Right renal cortex interstitium (tissue), 3 donors: ENCODE measurements around the gene SYNE1. TPM values are rescaled to one million over a fixed set of nuclear protein-coding genes. Genes with fewer than 3 reads are reported as not detected.
A peak's percentile ranks its signal among the peaks of the same experiment; 100 is the strongest.
"Not testable (repeated sequence)": the region's sequence is repeated elsewhere in the genome, so short reads cannot be mapped to it uniquely, and the experiment has no call there.

ENCODE experiments used
- DNase-seq, 3 donors: peaks; one replicate each; pipeline ENCODE4 v3.0.0-alpha.2; 2013; ENCODE audit warnings: low read depth in 3 of 3, low spot score in 2 of 3
- polyA plus RNA-seq, 3 donors: library from polyadenylated mRNA; unstranded; fragments of 120-200 nt; gene quantifications; one replicate each; pipeline ENCODE4 v1.2.1, GENCODE V29; 2013; ENCODE audit not compliant: insufficient read length in 3 of 3

SYNE1 gene, protein sequence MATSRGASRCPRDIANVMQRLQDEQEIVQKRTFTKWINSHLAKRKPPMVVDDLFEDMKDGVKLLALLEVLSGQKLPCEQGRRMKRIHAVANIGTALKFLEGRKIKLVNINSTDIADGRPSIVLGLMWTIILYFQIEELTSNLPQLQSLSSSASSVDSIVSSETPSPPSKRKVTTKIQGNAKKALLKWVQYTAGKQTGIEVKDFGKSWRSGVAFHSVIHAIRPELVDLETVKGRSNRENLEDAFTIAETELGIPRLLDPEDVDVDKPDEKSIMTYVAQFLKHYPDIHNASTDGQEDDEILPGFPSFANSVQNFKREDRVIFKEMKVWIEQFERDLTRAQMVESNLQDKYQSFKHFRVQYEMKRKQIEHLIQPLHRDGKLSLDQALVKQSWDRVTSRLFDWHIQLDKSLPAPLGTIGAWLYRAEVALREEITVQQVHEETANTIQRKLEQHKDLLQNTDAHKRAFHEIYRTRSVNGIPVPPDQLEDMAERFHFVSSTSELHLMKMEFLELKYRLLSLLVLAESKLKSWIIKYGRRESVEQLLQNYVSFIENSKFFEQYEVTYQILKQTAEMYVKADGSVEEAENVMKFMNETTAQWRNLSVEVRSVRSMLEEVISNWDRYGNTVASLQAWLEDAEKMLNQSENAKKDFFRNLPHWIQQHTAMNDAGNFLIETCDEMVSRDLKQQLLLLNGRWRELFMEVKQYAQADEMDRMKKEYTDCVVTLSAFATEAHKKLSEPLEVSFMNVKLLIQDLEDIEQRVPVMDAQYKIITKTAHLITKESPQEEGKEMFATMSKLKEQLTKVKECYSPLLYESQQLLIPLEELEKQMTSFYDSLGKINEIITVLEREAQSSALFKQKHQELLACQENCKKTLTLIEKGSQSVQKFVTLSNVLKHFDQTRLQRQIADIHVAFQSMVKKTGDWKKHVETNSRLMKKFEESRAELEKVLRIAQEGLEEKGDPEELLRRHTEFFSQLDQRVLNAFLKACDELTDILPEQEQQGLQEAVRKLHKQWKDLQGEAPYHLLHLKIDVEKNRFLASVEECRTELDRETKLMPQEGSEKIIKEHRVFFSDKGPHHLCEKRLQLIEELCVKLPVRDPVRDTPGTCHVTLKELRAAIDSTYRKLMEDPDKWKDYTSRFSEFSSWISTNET (N-terminal part only)
- polyA plus RNA-seq: 100 to 1,000 TPM in 1 of 3 donors, 10 to 100 TPM in 2; 94.6 to 100 (median 99.0) TPM

DNA sequence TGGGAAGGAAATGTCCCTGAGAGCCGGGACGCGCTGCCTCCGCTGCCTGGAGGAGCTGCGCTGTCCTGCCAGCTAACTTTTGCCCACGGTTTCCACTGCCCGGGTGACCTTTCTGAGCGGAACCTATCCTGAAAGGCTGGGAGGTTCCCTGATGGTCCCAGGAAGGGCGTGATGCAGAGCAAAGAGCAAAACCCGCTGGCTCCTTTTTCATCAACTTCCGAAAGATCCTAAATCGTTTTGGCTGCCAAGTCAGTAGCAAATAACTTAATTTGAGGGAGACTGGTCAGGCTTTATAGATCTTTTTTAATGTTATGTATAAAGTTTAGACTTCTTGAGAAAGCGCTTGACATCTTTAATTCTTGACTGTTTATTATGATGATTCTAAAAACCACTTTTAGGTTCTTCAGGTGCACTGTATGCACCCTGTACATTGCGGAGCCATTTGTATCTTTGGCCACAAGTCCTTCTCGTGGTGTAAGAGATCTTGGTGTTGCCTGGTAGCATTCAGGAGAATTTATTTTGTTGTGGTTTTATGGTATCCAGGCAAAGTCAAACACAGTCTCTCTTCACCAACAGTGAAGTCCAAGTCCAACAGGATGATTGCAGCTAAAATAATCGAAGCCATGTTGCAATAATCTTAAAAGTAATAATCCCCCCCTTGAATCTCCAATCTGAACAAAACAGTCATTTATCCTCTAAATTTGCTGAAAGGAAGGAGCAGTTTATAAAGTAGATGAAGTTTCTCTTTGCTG lies at the start of gene SYNE1:
SYNE1 (minus strand) TSS at position 67 of the 752 bp plus-strand sequence. CDS start 9,031 bp downstream, outside the sequence.
- no peak for DNase-seq

DNA sequence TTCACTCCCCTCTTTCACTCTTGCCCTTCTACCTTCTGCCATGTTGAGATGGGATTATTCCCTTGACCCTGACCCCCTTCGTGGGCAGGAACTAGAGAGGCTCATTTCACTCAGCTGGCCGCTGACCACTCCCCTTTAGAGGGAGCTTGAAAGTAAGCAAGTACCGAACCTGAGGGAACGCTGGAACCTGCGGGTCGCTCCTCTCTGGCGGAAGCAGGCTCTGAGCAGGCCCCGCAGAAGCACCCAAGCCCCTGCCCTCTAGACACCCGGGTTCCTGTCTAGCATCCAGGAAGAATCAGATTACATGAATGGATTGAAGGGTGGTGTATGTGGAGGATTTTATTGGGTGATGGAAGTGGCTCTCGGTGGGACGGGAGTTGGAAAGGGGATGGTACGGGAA lies 48.7 kb upstream of the SYNE1 start:
- no peak for DNase-seq

DNA sequence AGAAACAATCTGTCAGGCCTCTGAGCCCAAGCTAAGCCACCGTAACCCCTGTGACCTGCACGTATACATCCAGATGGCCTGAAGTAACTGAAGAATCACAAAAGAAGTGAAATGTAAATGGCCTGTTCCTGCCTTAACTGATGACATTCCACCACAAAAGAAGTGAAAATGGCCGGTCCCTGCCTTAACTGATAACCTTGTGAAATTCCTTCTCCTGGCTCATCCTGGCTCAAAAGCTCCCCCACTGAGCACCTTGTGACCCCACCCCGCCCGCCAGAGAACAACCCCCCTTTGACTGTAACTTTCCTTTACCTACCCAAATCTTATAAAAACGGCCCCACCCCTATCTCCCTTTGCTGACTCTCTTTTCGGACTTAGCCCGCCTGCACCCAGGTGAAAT lies 45.8 kb upstream of the SYNE1 start:
- not testable (repeated sequence) for DNase-seq

DNA sequence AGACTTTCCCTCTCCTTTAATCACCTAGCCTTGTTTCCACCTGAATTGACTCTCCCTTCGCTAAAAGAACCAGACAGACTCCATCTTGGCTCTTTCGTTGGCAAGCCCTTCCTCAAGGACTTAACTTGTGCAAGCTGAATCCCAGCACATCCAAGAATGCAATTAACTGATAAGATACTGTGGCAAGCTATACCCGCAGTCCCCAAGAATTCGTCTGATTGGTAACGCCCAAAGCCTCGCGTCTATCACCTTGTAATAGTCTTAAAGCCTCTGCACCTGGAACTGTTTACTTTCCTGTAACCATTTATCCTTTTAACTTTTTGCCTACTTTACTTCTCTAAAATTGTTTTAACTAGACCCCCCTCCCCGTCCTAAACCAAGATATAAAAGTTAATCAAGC lies 45.0 kb upstream of the SYNE1 start:
- DNase-seq: no peak

DNA sequence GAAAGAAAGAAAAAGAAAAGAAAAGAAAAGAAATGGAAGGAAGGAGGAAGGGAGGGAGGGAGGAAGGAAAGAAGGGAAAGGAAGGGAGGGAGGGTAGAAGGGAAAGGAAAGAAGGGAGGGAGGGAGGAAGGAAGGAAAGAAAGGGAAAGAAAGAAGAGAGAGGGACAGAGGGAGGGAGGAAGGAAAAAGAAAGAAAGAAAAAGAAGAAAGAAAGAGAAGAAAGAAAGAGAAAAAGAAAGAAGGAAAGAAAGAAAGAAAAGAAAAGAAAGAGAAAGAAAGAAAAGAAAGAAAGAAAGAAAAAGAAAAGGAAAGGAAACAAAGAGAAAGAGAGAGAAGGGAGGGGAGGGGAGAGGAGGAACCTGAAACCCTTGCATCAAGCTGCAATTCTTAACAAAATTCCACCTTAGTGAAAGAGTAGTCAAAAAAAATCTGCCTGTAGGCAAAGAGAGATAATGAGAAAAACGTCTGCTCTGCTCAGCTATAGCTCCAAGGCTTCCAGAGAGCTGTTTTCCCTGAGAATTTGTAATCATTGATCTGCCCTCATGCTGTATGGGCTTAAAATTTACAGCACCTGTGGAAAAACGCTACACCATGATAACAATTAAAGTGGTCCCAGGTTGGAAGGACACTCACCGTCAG lies 43.8 kb upstream of the SYNE1 start:
- no peak for DNase-seq

DNA sequence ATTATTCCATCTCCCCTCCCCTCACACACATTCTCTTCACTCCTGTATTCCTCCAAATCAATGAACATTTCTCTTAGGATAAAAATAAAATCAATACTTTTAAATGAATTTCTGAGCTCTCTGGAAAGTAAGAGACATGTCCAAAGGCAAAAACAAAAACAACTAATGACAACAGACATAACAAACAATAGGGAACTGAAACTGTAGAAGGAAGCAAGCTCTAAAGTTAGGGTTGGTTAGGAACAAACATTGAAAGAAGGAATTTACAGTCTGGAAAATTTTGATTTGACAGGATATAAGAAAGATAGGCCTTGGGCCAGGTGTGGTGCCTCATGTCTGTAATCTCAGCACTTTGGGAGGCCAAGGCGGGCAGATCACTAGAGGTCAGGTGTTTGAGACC lies 43.0 kb upstream of the SYNE1 start:
- DNase-seq: no peak

DNA sequence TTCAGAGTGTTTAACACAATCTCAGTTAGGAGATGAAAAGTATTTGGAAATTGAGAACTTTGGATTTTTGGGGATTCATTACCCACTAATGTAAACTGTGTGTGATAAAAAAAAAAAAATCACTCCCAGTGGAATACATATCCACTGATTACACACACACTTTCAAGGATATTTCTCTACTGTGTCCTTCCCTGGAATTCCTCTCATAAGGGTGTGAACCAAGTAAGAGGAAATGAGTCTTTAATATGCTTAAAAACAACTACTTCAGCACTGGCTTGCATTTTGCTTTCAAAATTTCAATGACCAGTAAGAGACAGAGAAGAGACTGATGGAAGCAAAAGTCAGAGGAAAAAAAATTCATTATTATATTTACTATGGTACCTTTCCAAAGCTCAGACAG lies 36.1 kb upstream of the SYNE1 start:
- no peak for DNase-seq

DNA sequence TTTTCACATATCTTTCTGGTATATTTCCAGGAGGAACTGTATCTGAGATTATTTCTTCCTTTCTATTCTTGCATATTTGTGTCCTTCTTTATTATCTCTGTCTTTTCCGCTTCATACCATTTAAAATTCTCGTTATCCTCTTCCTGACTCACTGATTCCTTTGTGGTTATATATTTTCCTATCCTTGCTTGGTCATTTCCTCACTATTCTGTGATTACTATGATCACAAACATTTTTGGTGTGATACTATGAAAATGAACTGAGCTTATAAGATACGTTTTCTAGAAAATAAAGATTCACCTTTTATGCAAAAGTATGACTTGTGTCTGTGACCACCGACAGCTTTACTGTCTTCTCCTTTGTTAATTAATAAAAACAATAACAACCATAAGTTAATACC lies 34.0 kb upstream of the SYNE1 start:
- no peak for DNase-seq

DNA sequence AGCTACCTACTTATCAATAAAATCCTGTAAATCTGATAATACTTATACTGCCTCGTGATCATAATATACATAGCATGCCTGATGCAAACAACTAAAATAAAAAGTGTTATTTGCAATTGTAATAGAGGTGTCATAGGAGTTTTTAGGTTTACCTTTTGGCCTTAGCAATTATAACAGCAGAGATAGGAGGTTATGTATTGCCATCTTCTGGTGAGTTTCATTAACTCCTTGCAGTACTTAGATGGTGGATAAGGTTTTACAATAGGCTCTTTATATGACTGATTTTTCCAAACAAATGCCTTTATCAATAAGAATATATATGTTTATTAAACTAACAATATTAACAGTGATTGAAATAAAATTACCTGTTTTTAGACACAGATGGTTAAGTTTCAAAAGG lies 32.7 kb upstream of the SYNE1 start:
- peak in 1 of 3 donors; percentile 1 for DNase-seq

DNA sequence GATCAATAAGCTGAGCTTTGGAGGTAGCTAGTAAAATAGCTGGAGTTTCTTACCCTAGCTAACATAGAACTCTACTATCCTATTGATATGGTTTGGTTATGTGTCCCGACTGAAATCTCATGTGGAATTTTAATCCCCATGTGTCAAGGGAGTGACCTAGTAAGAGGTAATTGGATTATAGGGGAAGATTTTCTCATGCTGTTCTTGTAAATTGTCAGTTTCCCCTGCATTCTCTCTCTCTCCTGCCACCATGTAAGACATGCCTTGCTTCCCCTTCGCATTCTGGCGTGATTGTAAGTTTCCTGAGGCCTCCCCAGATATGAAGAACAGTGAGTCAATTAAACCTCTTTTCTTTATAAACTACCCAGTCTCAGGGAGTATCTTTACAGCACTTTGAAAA lies 24.6 kb upstream of the SYNE1 start:
- DNase-seq: no peak

DNA sequence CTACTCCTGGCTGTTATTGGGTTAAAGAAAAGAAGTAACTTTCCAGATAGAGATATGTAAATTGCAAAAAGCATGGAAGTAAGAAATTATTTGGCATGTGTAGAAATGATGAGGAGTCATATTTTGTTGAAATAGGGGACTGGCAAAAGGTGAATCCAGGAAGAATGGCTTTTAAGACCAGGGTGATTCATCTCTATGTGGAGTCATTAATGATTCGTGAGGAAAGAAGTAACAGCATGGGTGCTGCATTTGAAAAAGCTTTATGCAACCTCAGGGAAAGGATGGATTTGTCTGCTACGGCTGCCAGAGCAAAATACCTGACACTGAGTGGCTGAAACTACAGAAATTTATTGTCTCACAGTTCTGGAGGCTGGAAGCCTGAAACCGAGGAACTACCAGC lies 14.8 kb upstream of the SYNE1 start:
- no peak for DNase-seq

DNA sequence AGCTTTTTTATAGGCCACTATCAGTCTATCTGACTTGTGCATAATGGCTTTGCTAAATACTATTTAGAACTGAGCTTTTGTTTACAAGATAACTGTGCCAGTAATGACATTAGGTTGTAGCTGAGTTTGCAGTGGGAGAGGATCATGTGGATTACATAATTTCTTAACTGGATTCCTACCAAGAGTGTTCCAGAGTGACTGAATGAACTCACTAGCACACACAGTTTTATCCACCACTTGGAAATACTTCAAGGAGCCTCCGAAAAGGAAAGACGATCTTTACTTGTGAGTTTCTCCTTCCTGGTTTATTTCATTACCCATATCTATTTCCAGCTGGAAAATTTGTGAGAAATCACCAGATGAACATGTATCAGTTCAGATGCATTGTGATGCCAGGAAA lies 10.9 kb upstream of the SYNE1 start:
- no peak for DNase-seq

DNA sequence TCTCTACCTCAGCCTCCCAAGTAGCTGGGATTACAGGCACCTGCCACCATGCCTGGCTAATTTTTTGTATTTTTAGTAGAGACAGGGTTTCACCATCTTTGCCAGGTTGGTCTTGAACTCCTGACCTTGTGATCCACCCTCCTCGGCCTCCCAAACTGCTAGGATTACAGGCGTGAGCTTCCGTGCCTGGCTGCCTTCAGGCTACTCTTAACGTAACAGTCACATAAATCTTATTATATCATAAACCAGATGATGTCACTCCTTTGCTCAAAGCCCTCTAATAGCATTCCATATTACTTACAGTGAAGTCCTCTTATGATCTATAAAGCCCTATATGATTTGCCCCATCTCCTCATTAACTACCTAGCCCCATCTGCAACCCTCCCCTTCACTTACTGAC lies 9.6 kb upstream of the SYNE1 start:
- not testable (repeated sequence) for DNase-seq

DNA sequence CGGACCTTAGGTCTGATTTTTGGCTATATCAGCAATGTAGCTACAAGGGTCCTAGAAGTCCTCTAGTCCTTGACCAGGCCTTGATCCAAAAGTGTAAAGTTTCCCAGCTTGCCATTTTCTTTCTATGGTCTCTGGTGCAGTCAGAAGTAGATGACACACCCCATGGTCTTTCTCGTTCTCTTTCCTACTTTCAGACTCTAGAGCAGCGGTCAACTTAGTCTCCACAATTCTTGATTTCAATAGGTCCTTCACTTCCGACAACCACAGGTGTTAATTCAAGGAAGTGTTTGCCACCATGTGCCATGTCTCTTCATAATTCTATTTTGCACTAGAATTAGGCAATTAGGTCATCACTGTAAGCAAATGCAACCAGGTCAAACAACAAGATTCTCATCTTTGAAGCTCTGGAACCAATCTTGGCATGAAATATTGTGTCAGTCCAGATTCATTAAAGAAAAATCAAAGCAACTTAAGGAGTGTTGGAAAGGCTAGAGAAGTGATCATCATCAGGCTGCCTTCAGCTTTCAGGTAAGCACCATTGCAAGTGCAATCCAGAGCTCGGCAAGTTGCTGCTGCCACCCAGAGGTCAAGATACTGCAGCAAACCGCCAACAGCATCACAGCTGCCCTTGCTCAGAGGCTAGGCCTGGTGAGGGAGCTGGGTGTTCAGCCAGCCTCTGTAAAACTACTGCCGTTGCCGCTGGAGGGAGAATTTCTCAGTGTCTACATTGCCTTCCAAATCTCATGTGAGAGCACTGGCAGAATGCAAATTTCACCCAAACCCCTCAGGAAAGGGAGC lies 5.6 kb upstream of the SYNE1 start:
- peak in 1 of 3 donors; percentile 21 for DNase-seq

DNA sequence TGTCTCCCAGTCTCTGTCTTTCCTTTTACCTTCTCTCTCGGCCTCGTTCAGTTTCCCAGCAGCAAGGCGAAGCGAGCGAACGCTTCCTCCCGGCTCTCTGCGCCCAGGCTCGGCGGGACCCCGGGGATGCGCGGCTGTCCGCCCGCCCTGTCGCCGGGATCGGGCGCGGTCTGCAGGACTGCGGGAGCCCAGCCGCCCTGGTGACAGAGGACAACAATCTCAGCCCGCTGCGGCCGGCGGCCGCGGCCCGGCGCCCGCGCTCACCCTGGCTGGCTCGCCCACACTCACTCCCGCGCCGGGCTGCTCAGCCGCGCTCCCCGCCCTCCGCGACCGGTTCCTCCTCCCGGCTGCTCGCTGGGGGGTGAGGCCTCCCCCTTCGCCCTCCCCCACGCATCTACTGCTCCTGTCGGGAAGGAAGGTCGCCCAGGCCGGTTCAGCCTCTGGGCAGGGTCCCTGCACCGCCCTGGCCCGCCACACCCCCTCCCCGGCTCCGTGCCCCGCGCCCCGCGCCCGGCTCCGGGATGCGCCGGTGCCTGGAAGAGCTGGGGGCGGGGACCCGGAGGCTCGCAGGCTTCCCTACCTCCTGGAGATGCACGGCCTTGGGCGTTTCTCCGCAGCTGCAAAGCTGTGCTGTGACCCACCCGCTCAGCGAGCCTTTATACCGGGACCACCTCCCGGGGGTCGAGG lies 410 bp downstream of the SYNE1 start:
- DNase-seq: no peak

DNA sequence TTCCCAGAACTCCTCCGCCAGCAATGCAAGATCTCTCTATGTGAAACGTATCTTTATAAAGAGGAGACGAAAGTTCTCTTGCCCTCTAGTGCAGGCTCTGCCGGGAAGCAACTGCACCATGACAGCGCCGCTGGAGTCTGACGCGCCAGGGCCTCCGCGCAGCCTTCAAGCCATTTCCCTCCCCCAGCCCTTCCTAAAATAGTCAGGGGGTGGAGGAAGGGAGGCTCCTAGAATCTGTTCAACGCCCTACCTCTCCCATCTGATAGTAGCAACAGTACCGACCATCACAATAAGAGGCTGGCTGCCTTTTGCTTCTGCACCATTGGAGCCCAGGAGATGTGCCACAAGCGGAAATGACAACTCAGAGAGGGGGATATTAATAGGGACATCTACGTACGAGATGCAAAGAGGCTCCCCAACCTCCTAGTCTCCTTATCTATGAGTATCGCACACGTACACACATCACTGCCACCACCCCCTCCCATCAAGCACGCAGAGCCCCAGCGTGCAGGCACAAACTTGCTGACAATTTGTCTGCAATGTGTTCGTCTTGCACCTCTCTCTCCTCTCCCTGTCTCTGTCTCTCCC lies 1.0 kb downstream of the SYNE1 start:
- no peak for DNase-seq

DNA sequence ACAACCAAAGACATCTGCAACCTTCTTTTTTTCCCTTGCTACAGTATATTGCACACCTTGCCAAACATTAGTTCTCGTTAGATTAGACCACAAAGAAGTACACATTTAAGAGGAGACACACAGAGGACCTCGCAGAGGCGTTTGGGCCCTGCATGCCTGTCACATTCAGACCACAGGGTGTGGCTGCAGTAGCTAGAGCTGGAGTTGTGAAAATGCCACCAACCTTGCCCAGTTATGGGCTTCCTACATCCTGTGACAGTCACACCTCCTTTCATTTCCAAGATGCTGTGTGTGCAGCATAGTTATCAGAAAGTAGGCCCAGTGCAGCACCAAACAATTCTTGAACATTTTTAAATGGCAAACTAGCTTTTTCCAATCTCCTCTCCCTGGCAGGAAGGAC lies 2.4 kb downstream of the SYNE1 start:
- DNase-seq: no peak

DNA sequence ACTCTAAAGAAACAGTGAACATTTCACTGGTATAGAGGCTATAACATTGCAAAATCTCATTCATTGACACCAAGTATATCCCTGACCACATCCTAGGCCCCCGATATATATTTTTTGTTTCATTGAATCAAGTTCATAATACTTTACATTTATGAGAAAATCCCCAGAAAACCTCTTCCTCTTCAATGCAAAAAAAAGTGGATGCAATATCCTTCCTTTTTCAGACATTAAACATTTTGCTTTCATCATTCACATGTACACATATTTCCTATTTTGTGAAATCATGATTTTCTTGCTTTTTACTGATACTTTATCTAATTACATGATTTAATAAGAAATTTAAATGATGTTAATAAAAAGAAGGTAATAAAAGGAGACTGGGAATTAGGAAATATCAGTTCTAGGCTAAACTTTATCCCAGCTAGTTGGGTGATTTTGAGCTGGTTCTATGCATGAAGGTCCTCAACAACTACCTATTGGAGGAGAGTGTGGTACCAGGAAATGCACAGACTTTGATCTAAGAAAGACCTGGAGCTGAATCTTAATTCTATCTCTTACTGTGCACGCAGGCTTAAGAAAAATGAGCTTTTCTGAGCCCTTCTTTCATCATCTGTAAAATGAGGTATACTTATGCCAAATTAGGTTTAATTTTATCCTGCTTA lies 4.9 kb downstream of the SYNE1 start:
- DNase-seq: no peak
